Embryonic facial prominence (tissue), 1 donor: ENCODE results near the gene DIP2C.
"Not testable (repeated sequence)": the region's sequence is repeated elsewhere in the genome, so short reads cannot be mapped to it uniquely, and the experiment has no call there.

ENCODE experiments used
- DNase-seq: peaks from one replicate; pipeline ENCODE4 v3.0.0-alpha.2; 2016; ENCODE audit errors: extremely low spot score

The DIP2C gene

GRCh38 chr10:535952-536351 lies 153.5 kb downstream of the DIP2C start:
- DNase-seq = no peak

- DNase-seq = no peak
Measured at GRCh38 chr10:535051-535450, 154.4 kb downstream of the DIP2C start.

- no peak for DNase-seq
Measured at GRCh38 chr10:534047-534566, 155.4 kb downstream of the DIP2C start.

GRCh38 chr10:533611-534010 lies 155.9 kb downstream of the DIP2C start:
- no peak for DNase-seq

- no peak for DNase-seq
Measured at GRCh38 chr10:533186-533585, 156.3 kb downstream of the DIP2C start.

GRCh38 chr10:532331-532730 lies 157.1 kb downstream of the DIP2C start:
- not testable (repeated sequence) for DNase-seq

- DNase-seq = no peak
Measured at GRCh38 chr10:531541-531940, 157.9 kb downstream of the DIP2C start.

GRCh38 chr10:530717-531116 lies 158.8 kb downstream of the DIP2C start:
- DNase-seq = no peak

- DNase-seq = no peak
Measured at GRCh38 chr10:529468-530230, 159.8 kb downstream of the DIP2C start.

GRCh38 chr10:528173-529165 lies 161.0 kb downstream of the DIP2C start:
- DNase-seq = no peak

- DNase-seq = no peak
Measured at GRCh38 chr10:527416-527815, 162.1 kb downstream of the DIP2C start.

GRCh38 chr10:526651-527312 lies 162.7 kb downstream of the DIP2C start:
- no peak for DNase-seq

GRCh38 chr10:525565-526315 lies 163.7 kb downstream of the DIP2C start:
- no peak for DNase-seq

GRCh38 chr10:523925-524324 lies 165.5 kb downstream of the DIP2C start:
- no peak for DNase-seq

- no peak for DNase-seq
Measured at GRCh38 chr10:522350-522749, 167.1 kb downstream of the DIP2C start.

- DNase-seq = no peak
Measured at GRCh38 chr10:521261-522250, 167.9 kb downstream of the DIP2C start.

GRCh38 chr10:520402-520787 lies 169.1 kb downstream of the DIP2C start:
- DNase-seq = no peak

GRCh38 chr10:519716-520401 lies 169.6 kb downstream of the DIP2C start:
- DNase-seq = no peak

- no peak for DNase-seq
Measured at GRCh38 chr10:519055-519715, 170.3 kb downstream of the DIP2C start.
